Astrocyte of the cerebellum (primary cell): ENCODE measurements around the gene METTL26.

Source experiments
- DNase-seq: peaks from one replicate; pipeline ENCODE4 v3.0.0-alpha.2; 2011; ENCODE audit warnings: low read depth
- H3K4me3 ChIP-seq: 2 replicates; pipeline ENCODE4 v1.5.1; 2011; ENCODE audit warnings: mild to moderate bottlenecking, low read depth, low read length, moderate library complexity
- CTCF ChIP-seq: IDR thresholded peaks from 2 replicates; pipeline ENCODE4 v1.5.1; 2012; ENCODE audit warnings: low read length, low read depth, moderate library complexity, mild to moderate bottlenecking; ENCODE audit errors: missing control alignments
- in situ Hi-C: cut with HindIII; loops from 2 replicates; pipeline ENCODE4 v1.10.0; 2017; ENCODE audit warnings: low sequenced_read_pairs

Gene METTL26

DNA sequence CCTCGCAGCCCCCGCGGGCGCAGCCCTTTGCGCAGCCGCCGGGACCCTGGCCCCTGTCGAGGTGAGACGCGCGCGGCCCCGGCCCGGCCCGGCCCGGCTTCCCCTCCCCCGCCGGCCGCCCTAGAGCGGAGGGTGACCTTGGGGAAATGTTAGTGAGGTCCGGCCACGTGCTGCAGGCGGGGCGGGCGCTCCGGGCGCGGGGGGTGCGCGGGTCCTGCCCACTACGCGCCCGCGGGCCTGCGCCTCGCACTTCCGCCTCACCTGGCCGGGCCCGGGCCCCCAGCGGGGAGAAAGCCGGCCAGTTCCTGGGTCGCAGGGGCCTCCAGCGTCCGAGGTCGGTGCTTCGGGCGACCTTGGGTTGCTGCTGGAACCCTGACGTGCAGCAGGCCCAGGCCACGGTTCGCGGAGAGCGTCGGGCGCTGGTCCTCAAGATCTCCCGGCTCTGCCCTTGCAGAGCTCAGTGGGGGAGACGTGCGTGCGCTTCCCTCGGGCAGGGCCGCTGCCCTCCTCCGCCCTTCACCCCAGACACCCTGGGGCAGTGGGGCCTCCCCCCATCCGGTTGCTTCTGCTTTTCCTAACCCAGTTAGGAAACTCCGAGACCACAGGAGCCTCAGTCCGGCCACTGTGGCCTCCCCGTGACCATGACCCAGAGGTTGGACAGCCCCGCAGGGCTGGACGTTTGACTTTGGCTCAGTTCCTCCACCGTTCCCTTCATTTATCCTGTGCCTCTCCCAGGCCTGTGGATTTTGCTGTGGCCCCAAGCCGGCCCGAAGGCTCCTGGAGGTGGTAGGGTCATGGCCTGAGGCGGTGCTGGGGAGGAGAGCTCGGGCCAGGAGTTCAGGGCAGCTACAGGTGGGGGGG, 6.3 kb upstream of the METTL26 start:
- TF ChIP-seq CTCF = no peak
- peak overlapping the region; percentile 59 for H3K4me3 ChIP-seq
- DNase-seq = no peak
- in situ Hi-C loops = no loop called here

- in situ Hi-C loops = no loop called here
- H3K4me3 ChIP-seq = peak within 1 kb of the TSS; percentile 59
- no peak for TF ChIP-seq CTCF
- no peak for DNase-seq
Measured at GRCh38 chr16:641326-642188, 5.5 kb upstream of the METTL26 start, which contains the start of gene MCRIP2. Gene MCRIP2, plus strand, starts transcription at chr16:641828. Its CDS starts 164 bp downstream, at chr16:641992.

DNA sequence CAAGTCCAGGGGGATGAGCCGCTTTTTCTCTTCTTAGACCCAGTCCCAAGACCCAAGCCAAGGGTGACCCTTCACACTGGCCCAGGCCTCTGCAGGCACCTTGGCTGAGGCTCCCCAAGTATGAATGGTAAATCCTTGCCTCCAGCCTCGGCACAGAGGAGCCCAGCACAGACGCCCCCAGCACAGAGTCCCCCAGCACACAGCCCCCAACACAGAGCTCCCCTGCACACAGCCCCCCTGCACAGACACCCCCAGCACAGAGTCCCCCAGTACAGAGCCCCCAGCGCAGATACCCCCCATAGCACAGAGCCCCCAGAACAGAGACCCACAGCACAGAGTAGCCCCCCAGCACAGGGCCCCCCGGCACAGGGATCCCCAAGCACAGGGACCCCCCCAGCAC, 4.5 kb upstream of the METTL26 start:
- peak overlapping the region; percentile 59 for H3K4me3 ChIP-seq
- in situ Hi-C loops = no loop called here
- DNase-seq = no peak
- no peak for TF ChIP-seq CTCF

GRCh38 chr16:638836-639235, 2.7 kb upstream of the METTL26 start:
- TF ChIP-seq CTCF = no peak
- H3K4me3 ChIP-seq = no peak overlapping the region
- in situ Hi-C loops = no loop called here
- no peak for DNase-seq

DNA sequence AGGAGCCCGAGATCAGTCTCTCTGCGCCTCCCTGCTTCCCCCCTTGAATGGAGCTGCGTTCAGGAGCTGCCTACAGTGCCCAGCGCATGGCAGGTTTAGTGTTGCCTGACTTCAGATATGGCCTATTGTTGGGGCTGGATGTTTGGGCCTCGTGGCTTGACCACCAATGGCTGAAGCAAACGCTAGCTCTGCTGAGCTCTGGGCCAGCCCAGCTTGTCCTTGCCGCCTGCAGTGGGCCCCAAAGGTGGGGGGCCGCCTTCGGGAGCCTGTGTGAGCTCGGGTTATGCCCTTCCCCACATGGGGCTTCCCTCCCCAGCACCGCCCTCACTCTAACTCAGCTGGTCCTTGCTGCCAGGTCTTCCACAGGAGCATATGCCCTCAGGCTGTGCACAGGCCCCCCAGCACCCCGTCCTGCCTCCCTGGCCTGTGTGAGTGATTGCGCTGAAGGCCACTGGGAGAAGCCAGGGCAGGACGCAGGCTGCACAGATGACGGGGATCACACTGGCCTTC, 2.0 kb upstream of the METTL26 start:
- H3K4me3 ChIP-seq = no peak overlapping the region
- no peak for DNase-seq
- in situ Hi-C loops = no loop called here
- no peak for TF ChIP-seq CTCF
